OCI-LY3 (cell line): ENCODE data around the gene MDM4.
"Not testable (repeated sequence)": the region's sequence is repeated elsewhere in the genome, so short reads cannot be mapped to it uniquely, and the experiment has no call there.

Experiments used
- EZH2phosphoT487 ChIP-seq: fragments of 200-600 bp; shearing (Covaris generic); IDR thresholded peaks from 2 replicates; pipeline ENCODE4 v1.6.1; 2018; ENCODE audit warnings: antibody characterized with exemption, mixed run types, low read depth
- TF ChIP-seq, protein P1 (sequence below): fragments of 200-600, 300-600 bp; sonication (generic); IDR thresholded peaks from 2 replicates; pipeline ENCODE4 v1.5.1; 2014; ENCODE audit warnings: antibody characterized with exemption, low read length, low read depth

DNA sequence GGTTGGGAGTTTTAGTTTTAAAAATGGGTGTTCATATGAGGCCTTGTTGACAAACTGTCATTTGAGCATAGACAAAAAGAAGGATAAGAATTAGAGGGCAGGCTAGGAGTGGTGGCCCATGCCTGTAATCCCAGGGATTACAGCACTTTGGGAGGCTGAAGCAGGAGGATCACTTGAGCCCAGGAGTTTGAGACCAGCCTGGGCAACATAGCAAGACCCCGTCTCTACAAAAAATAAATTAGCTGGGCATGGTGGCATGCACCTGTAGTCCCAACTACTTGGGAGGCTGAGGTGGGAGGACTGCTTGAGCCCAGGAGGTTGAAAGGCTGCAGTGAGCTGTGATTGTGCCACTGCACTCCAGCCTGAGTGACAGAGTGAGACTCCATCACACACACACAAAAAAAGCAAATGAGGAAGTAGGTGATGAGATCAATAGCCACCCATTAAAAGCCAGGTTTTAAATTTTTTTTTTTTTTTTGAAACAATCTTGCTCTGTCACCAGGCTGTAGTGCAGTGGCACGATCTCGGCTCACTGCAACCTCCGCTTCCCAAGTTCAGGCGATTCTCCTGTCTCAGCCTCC lies 5.8 kb downstream of the MDM4 start:
- TF ChIP-seq, protein P1, sequence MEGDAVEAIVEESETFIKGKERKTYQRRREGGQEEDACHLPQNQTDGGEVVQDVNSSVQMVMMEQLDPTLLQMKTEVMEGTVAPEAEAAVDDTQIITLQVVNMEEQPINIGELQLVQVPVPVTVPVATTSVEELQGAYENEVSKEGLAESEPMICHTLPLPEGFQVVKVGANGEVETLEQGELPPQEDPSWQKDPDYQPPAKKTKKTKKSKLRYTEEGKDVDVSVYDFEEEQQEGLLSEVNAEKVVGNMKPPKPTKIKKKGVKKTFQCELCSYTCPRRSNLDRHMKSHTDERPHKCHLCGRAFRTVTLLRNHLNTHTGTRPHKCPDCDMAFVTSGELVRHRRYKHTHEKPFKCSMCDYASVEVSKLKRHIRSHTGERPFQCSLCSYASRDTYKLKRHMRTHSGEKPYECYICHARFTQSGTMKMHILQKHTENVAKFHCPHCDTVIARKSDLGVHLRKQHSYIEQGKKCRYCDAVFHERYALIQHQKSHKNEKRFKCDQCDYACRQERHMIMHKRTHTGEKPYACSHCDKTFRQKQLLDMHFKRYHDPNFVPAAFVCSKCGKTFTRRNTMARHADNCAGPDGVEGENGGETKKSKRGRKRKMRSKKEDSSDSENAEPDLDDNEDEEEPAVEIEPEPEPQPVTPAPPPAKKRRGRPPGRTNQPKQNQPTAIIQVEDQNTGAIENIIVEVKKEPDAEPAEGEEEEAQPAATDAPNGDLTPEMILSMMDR: not testable (repeated sequence)
- not testable (repeated sequence) for TF ChIP-seq EZH2phosphoT487
